ENCODE results near the gene HNRNPL.
"Not testable (repeated sequence)": the region's sequence is repeated elsewhere in the genome, so short reads cannot be mapped to it uniquely, and the experiment has no call there.

HNRNPL gene

GRCh38 chr19:38829203-38829602 is 20.6 kb downstream of the HNRNPL start:
- DNase-seq (ENCODE audit: low read depth) = not testable (repeated sequence)

- DNase-seq (ENCODE audit: low read depth) = no peak
These were observed 22.8 kb downstream of the HNRNPL start for GRCh38 chr19:38826856-38827551.

GRCh38 chr19:38825936-38826335 is 23.9 kb downstream of the HNRNPL start:
- DNase-seq (ENCODE audit: low read depth) = not testable (repeated sequence)

- not testable (repeated sequence) for DNase-seq (ENCODE audit: low read depth)
These were observed 28.5 kb downstream of the HNRNPL start for GRCh38 chr19:38821230-38821825.

GRCh38 chr19:38819231-38819920 is 30.4 kb downstream of the HNRNPL start:
- no peak for DNase-seq (ENCODE audit: low read depth)

- DNase-seq (ENCODE audit: low read depth) = no peak
These were observed 32.7 kb downstream of the HNRNPL start for GRCh38 chr19:38817081-38817480.

GRCh38 chr19:38816131-38816750 is 33.5 kb downstream of the HNRNPL start:
- no peak for DNase-seq (ENCODE audit: low read depth)

- DNase-seq (ENCODE audit: low read depth) = no peak
These were observed 34.5 kb downstream of the HNRNPL start for GRCh38 chr19:38815059-38816001.

GRCh38 chr19:38813932-38814331 is 35.9 kb downstream of the HNRNPL start:
- not testable (repeated sequence) for DNase-seq (ENCODE audit: low read depth)

GRCh38 chr19:38813323-38813722 is 36.5 kb downstream of the HNRNPL start:
- DNase-seq (ENCODE audit: low read depth) = no peak

- no peak for DNase-seq (ENCODE audit: low read depth)
These were observed 36.9 kb downstream of the HNRNPL start, which contains the start of gene LGALS4 for GRCh38 chr19:38812841-38813320. Gene LGALS4 (minus strand): TSS chr19:38812945. CDS start chr19:38812886, 59 bp downstream.

GRCh38 chr19:38812009-38812840 is 37.6 kb downstream of the HNRNPL start:
- no peak for DNase-seq (ENCODE audit: low read depth)

- no peak for DNase-seq (ENCODE audit: low read depth)
These were observed 40.1 kb downstream of the HNRNPL start for GRCh38 chr19:38809592-38810252.

GRCh38 chr19:38808741-38809140 is 41.0 kb downstream of the HNRNPL start:
- no peak for DNase-seq (ENCODE audit: low read depth)

GRCh38 chr19:38807374-38808098 is 42.2 kb downstream of the HNRNPL start:
- not testable (repeated sequence) for DNase-seq (ENCODE audit: low read depth)

GRCh38 chr19:38806371-38806770 is 43.4 kb downstream of the HNRNPL start:
- DNase-seq (ENCODE audit: low read depth) = no peak

GRCh38 chr19:38805180-38805579 is 44.6 kb downstream of the HNRNPL start:
- DNase-seq (ENCODE audit: low read depth) = no peak

- DNase-seq (ENCODE audit: low read depth) = no peak
These were observed 46.2 kb downstream of the HNRNPL start for GRCh38 chr19:38803543-38803942.
